ENCODE measurements around the gene PLCD3.

PLCD3 gene

GRCh38 chr17:45160447-45161287 lies 28.4 kb upstream of the PLCD3 start:
- no peak for TF ChIP-seq GATA2 (IDR thresholded peaks at IDR 0.05; ENCODE audit: low read depth, low read length)
- no peak for TF ChIP-seq GATA3 (IDR thresholded peaks at IDR 0.05; ENCODE audit: low read depth, low read length)

GRCh38 chr17:45156242-45156641 lies 23.9 kb upstream of the PLCD3 start:
- no peak for TF ChIP-seq GATA2 (IDR thresholded peaks at IDR 0.05; ENCODE audit: low read depth, low read length)
- no peak for TF ChIP-seq GATA3 (IDR thresholded peaks at IDR 0.05; ENCODE audit: low read depth, low read length)

- no peak for TF ChIP-seq GATA2 (IDR thresholded peaks at IDR 0.05; ENCODE audit: low read depth, low read length)
- no peak for TF ChIP-seq GATA3 (IDR thresholded peaks at IDR 0.05; ENCODE audit: low read depth, low read length)
Observed at GRCh38 chr17:45155483-45155882, 23.2 kb upstream of the PLCD3 start.

- TF ChIP-seq GATA3 (IDR thresholded peaks at IDR 0.05; ENCODE audit: low read depth, low read length) (no peak), GATA2 (IDR thresholded peaks at IDR 0.05; ENCODE audit: low read depth, low read length) (no peak)
Observed at GRCh38 chr17:45155029-45155428, 22.7 kb upstream of the PLCD3 start.

- TF ChIP-seq GATA2 (IDR thresholded peaks at IDR 0.05; ENCODE audit: low read depth, low read length) (no peak), GATA3 (IDR thresholded peaks at IDR 0.05; ENCODE audit: low read depth, low read length) (no peak)
Observed at GRCh38 chr17:45150911-45151809, 18.8 kb upstream of the PLCD3 start.

- TF ChIP-seq GATA3 (IDR thresholded peaks at IDR 0.05; ENCODE audit: low read depth, low read length), result no peak
- TF ChIP-seq GATA2 (IDR thresholded peaks at IDR 0.05; ENCODE audit: low read depth, low read length), result no peak
Observed at GRCh38 chr17:45149669-45150664, 17.7 kb upstream of the PLCD3 start.

- TF ChIP-seq GATA3 (IDR thresholded peaks at IDR 0.05; ENCODE audit: low read depth, low read length), result no peak
- no peak for TF ChIP-seq GATA2 (IDR thresholded peaks at IDR 0.05; ENCODE audit: low read depth, low read length)
Observed at GRCh38 chr17:45149037-45149668, 16.8 kb upstream of the PLCD3 start.

- TF ChIP-seq GATA2 (IDR thresholded peaks at IDR 0.05; ENCODE audit: low read depth, low read length), result peak; percentile 84
- TF ChIP-seq GATA3 (IDR thresholded peaks at IDR 0.05; ENCODE audit: low read depth, low read length), result no peak
Observed at GRCh38 chr17:45148183-45149036, 16.1 kb upstream of the PLCD3 start, which contains the start of gene HEXIM1. HEXIM1 (plus strand) TSS chr17:45148475; CDS start chr17:45149191, 716 bp downstream.

- TF ChIP-seq GATA2 (IDR thresholded peaks at IDR 0.05; ENCODE audit: low read depth, low read length), result no peak
- no peak for TF ChIP-seq GATA3 (IDR thresholded peaks at IDR 0.05; ENCODE audit: low read depth, low read length)
Observed at GRCh38 chr17:45147581-45148182, 15.4 kb upstream of the PLCD3 start.

- TF ChIP-seq GATA3 (IDR thresholded peaks at IDR 0.05; ENCODE audit: low read depth, low read length), result no peak
- TF ChIP-seq GATA2 (IDR thresholded peaks at IDR 0.05; ENCODE audit: low read depth, low read length), result no peak
Observed at GRCh38 chr17:45146890-45147580, 14.7 kb upstream of the PLCD3 start.

GRCh38 chr17:45146592-45146889 lies 14.2 kb upstream of the PLCD3 start:
- TF ChIP-seq GATA2 (IDR thresholded peaks at IDR 0.05; ENCODE audit: low read depth, low read length) (no peak), GATA3 (IDR thresholded peaks at IDR 0.05; ENCODE audit: low read depth, low read length) (no peak)
